AG10803 (cell line): Measurements from ENCODE around the gene NUDT16L1.

Source experiments
- DNase-seq: peaks from one replicate; pipeline ENCODE4 v3.0.0; 2010; ENCODE audit warnings: low read depth
- H3K4me3 ChIP-seq: 2 replicates; pipeline ENCODE4 v1.5.1; 2011; ENCODE audit warnings: mild to moderate bottlenecking, low read length, control low read depth
- TF ChIP-seq, protein P1 (sequence below): conservative IDR thresholded peaks from 2 replicates; pipeline ENCODE4 v1.5.1; 2011; ENCODE audit warnings: mild to moderate bottlenecking, low read length, control low read depth, inconsistent platforms

NUDT16L1 gene

DNA sequence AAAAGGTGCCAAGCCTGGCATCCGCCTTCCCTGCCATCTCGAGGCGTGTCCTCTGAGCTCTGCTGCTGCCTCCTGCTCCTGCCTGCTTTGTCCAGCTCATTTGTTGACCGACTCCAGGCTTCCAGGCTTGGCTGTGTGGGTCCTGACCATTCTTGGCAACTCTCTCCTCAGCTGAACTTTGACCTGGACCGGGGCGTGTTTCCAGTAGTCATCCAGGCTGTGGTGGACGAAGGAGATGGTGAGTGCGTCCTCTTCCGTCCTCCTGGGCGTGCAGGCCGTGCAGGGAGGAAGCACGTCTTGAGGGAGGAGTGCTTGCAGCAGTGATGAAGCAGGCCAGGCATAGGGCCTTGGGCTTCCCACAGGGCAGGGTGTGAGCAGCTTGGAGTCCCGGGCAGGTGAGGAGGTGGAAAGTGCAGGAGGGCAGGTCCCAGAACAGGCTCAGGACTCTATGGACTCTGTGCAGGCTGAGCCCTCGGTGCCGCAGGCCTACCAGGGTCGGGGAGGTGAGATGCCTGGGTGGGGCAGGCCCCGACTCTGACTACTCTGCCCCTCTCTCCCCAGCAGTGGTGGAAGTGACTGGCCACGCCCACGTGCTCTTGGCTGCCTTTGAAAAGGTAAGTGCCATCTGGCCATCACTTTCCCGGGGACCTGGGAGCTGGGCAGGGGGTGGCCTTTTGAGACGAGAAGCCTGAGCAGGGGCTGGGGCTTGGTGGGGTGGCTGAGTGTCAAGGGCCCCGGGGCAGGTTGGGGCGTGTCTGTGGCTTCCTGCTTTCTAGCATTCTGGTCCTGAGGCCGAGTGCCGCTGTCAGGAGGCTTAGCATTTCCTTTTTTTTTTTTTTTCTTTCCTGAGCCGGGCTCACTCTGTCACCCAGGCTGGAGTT lies 28.6 kb upstream of the NUDT16L1 start:
- no peak for DNase-seq
- TF ChIP-seq, protein P1, sequence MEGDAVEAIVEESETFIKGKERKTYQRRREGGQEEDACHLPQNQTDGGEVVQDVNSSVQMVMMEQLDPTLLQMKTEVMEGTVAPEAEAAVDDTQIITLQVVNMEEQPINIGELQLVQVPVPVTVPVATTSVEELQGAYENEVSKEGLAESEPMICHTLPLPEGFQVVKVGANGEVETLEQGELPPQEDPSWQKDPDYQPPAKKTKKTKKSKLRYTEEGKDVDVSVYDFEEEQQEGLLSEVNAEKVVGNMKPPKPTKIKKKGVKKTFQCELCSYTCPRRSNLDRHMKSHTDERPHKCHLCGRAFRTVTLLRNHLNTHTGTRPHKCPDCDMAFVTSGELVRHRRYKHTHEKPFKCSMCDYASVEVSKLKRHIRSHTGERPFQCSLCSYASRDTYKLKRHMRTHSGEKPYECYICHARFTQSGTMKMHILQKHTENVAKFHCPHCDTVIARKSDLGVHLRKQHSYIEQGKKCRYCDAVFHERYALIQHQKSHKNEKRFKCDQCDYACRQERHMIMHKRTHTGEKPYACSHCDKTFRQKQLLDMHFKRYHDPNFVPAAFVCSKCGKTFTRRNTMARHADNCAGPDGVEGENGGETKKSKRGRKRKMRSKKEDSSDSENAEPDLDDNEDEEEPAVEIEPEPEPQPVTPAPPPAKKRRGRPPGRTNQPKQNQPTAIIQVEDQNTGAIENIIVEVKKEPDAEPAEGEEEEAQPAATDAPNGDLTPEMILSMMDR, result no peak
- no peak overlapping the region for H3K4me3 ChIP-seq

DNA sequence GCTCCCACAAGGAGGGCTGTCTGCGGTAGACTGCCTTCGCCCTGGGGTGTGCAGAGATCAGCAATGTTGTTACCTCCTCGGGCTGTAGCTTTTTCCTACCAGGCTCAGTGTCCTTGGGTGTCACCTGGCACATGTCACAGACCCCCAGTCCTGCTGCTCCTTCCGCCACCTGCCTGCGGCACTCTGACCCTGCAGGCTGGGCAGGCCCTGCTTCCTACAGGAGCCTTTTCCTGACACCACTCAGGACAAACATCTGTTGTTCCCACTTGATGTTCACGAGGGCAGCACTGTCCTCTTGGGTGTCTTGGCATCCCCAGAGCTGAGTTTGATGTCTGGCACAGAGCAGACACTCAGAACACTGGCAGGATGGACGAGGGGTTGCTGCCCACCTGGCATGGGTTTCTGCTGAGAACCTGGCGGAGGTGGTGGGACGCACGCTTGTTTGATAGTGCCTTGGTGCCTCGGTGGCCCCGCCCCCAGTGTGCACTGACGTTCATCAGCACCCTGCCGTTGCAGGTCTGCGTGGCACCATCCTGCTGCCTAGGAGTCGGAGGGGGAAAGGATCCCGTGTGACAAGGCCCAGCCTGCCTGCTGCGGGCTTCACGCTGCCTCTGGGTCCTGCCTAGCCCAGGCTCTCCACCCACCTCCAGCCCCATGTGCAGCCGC lies 26.7 kb upstream of the NUDT16L1 start:
- TF ChIP-seq, protein P1, result no peak
- DNase-seq, result no peak

DNA sequence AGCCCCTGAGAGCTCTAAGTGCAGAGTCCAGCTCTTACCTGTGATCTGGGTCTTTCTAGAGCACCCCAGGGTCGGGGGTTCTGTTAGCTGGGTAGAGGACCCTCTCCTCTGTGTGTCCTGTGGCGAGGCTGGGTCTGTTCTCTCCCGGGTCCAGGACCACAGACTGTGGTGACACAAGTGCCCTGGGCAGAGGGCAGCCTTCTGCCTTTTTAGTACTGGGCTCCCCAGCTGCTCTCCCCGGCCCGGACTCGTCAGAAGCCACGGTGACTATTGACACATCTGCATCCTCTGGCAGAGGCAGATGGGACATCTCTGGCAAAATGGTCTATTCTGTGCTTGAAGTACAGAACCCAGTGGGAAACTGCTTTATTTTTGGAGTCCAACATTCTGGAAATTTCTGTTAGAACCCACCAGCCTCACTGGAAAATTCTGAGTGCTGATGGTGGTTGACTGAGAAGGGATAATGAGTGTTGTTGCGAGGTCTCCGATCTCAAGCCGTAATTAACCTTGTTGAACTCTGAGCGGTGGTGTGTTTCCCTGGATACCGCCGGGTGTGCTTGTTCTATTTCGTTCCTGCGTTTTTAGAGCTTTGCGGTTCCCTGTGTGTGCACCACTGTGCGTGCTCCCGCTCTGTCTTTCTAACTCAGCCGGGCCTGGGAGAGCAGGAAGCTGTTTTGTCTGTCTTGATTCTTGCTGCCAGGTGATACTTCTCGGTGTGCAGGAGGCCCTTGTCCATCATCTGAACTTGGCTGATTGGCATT lies 26.0 kb upstream of the NUDT16L1 start:
- DNase-seq, result no peak
- H3K4me3 ChIP-seq, result no peak overlapping the region
- TF ChIP-seq, protein P1, result no peak

More for the DNA sequence above, 26.7 kb upstream of the NUDT16L1 start:
- no peak overlapping the region for H3K4me3 ChIP-seq

DNA sequence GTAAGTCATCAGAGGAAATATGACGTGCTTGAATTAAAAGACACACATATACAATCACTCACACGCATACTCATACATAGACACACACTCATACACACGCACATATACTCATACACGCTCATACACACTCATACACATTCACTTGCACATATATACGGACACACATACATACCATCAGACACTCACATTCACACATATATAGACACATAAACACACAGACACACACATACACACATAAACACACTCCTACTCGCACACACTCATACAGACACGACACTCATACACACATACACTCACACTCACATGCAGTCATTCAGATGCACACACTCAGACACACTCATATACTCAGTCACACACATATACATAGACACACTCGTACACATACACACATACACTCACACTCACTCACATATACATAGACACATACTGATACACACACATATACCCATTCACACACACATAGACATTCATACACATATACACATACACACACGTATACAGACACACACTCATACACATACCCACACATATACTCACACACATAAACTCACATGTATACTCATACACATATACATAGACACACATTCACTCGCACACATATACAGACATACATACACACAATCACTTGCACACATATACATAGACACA lies 24.9 kb upstream of the NUDT16L1 start:
- no peak for DNase-seq
- TF ChIP-seq, protein P1, result no peak
- no peak overlapping the region for H3K4me3 ChIP-seq

DNA sequence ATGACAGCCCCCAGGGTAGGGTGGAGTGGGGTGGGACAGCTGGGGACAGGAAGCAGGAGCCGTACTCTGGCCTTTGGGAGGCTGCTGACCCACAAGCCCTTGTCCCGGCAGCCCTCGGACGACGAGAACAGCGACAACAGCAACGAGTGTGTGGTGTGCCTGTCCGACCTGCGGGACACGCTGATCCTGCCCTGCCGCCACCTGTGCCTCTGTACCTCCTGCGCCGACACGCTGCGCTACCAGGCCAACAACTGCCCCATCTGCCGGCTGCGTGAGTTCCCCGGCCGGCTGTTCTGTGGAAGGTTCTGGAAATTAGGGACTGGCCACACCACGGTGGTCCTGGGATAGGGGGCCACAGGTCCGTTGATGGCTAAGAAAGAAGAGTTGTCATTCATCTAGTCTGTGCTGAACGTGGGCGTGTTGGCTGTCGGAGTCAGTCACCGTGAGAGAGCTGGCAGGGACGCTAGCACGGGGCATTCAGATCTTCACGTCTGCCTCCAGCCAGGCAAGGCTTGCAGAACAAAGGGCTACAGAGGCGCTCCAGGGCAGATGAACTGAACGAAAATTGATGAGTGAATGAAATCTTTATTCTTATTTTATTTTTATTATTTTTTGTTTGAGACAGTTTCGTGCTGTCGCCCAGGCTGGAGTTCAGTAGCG lies 19.8 kb upstream of the NUDT16L1 start:
- no peak overlapping the region for H3K4me3 ChIP-seq
- TF ChIP-seq, protein P1, result no peak
- no peak for DNase-seq

DNA sequence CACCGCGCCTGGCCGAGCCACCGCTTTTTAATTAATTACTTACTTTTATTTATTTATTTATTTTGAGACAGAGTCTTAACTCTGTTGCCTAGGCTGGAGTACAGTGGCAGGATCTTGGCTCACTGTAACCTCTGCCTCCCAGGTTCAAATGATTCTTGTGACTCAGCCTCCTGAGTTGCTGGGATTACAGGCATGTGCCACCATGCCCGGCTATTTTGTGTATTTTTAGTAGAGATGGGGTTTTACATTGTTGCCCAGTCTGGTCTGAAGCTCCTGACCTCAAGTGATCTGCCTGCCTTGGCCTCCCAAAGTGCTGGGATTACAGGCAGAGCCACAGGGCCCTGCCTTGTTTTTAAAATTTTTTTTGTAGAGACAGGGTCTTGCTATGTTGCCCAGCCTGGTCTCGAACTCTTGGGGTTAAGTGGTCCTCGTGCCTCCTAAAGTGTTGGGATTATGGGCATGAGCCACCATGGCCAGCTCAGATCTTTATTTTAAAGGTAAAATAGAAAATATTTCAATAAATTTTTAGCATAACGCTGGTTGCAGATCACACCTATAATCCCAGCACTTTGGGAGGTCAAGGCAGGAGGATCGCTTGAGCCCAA lies 18.3 kb upstream of the NUDT16L1 start:
- TF ChIP-seq, protein P1, result no peak
- no peak overlapping the region for H3K4me3 ChIP-seq

More for the DNA sequence above, 18.3 kb upstream of the NUDT16L1 start:
- no peak for DNase-seq
